Measurements from ENCODE around the gene DNAJC1.

The DNAJC1 gene

DNA sequence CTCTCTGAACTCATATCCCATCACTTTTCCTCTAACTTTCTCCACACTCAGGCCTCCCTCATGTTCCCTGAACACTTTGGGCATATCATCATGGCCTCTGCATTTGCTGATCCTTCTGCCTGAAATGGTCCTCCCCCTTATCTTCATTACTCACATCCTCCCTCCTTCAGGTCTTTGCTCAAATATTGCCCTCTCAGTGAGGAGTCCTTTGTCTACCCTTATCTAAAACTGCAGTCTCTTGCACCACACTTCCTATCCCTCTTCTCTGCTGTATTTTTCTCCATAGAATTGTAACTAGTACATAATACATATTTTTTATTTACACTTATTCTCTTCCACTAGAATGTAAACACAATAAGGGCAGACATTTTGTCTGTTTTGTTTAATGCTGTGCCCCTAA lies 41.7 kb downstream of the DNAJC1 start:
- DNase-seq (ENCODE audit: low read depth in 2 of 2) = no peak

DNA sequence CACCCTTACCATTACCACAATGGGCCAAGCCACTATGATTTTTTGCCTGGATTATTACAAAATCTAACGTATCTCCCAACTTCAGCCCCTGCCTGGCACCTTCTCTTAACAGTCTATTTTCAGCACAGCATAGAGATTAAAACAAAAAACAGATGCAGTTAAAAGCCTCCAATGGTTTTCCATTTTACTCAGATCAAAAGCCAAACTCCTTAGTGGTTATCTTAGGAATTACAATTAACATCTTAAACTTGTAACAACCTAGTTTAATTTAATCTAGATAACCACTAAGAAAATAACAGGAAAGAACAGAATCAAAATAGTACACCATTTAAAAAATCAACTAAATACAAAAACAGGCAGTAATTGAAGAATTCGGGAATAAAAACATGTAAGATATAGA lies 43.5 kb downstream of the DNAJC1 start:
- no peak for DNase-seq (ENCODE audit: low read depth in 2 of 2)

DNA sequence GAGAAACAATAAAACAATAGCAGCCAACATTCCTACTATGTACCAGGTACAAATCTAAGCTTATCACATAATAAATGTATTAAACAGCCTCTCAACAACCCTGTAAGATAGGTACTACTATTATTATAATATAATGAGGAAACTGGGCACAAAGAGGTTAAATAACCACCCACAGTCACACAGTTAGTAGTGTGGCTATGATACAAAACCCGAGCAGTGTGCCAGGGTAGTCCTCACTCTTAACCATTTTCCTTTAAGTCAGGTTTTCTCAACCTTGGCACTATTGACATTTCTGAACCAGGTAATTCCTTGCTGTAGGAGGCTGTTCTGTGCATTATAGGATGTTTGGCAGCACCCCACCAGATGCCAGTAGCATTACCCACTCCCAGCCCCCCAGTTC lies 48.8 kb downstream of the DNAJC1 start:
- DNase-seq (ENCODE audit: low read depth in 2 of 2) = no peak

DNA sequence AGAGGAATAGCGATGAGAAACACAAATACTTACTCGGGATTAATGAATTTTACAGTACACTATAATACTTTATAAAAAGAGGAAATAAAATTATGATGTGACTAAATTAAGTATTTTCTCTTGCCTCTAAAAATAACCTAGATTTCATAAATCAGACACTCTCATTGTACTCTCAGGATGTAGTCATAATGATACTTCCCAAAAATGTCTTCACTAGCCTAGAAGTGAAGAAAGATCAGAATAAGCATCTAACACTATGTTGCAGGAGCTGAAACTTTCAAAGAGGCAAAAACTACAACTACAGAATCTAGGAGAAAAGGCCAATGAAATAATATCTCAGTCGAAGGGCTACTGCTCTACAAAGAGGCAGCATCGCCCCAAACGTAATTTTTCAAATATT lies 49.4 kb downstream of the DNAJC1 start:
- DNase-seq (ENCODE audit: low read depth in 2 of 2) = no peak

DNA sequence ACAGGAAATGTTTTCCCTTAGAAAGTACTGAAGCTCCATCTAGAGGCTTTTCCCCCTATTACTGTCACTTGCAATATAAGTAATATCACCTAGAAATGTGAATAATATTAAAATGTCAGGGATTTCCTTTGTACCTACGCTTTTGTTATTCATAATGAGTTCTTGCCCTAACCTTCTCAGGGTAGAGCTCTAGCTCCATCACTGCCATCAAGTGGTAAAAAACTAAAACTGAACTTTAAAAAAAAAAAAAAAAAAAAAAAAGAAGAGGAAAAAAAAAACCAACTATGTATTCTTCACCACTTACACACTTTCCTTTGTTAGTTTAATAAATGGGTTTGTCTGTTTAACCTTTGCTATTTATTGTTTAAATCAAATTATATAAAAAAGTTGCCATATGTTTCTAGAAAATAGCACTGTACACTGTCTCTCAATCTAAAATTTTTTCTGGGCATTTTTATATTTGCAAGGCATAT lies 49.9 kb downstream of the DNAJC1 start:
- peak; percentile 28 to 34 for DNase-seq (ENCODE audit: low read depth in 2 of 2)

DNA sequence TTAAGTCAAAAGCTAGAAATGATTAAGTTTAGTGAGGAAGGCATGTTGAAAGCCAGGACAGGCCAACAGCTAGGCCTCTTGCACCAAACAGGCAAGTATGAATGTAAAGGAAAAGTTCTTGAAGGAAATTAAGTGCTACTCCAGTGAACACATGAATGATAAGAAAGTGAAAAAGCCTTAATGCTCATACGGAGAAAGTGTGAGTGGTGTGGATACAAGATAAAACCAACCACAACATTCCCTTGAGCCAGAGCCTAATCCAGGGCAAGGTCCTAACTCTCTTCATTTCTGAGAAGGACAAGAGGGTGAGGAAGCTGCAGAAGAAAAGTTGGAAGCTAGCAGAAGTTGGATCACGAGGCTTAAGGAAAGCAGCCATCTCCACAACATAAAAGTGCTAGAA lies 53.0 kb downstream of the DNAJC1 start:
- no peak for DNase-seq (ENCODE audit: low read depth in 2 of 2)

DNA sequence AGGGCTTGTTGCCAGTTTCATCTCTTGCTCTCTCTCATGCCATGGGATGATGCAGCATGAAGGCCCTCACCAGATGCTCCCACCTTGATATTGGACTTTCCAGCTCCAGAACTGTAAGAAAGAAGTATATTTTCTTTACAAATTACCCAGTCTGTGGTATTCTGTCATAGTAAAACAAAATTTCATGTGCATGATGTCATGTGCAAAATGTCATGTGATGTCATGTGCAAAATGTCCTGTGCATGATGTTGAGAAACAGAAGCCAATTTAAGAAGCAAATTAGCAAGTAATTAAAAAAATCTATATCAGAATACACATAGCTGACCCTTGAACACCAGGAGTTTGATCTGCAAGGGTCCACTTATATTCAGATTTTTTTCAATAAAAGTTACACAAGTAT lies 56.6 kb downstream of the DNAJC1 start:
- DNase-seq (ENCODE audit: low read depth in 2 of 2) = no peak

DNA sequence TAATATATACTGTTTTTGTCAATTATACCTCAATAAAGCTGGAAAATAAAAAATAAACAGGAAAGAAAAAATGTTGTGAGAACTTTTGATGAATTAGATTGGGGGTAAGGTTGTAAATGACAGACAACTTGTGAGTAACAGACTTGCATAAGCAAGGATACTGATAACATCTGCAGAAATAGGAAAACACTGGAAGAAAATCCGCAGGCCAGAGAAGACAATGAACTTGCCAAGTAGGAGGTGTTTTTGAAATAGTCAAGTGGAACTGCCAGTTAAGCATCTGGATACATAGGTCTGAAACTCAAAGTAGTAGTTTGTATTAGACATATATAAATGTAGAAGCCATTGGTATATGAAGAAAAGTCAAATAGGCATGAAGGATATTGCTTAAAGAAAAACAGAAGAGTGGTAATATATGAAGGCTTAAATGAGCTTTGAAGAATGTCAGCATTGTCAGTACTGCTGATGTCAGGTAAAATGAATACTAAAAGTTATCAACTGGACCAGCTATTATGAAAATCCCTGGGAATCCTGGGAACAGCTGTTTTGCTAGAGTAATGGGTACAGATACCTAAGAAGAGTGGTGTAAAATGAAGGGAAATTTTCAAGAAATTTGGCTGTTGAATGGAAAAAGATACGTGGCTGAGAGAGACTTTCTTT lies 58.7 kb downstream of the DNAJC1 start:
- no peak for DNase-seq (ENCODE audit: low read depth in 2 of 2)

DNA sequence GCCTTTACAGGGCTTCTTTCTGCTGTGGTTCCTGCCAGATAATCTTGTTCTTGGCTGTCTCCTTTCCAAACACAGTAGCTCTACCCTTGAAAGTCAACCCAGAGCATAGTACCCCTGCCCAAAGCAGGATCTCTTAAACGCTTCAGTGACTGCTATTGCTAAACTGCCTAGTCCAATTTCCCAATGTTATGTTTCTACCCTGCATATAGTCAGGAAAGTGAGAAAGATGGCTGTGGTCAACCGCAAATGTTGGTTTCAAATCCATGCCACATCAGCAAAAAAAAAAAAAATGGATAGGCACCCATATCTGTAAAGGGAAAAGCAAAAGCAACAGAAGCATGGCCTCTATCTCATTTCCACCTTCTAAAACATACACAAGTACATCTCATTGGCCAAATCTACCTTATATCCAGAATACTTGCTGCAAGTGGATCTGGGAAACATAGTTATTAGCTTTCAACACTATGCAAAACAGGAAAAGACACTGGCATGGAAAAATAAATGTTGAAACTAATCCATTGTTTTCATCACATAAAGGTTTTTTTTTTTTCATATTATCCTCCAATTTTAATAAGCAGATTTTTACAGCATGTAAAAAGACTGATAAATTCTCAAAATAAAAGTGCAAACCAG lies 59.8 kb downstream of the DNAJC1 start:
- DNase-seq (ENCODE audit: low read depth in 2 of 2) = no peak

DNA sequence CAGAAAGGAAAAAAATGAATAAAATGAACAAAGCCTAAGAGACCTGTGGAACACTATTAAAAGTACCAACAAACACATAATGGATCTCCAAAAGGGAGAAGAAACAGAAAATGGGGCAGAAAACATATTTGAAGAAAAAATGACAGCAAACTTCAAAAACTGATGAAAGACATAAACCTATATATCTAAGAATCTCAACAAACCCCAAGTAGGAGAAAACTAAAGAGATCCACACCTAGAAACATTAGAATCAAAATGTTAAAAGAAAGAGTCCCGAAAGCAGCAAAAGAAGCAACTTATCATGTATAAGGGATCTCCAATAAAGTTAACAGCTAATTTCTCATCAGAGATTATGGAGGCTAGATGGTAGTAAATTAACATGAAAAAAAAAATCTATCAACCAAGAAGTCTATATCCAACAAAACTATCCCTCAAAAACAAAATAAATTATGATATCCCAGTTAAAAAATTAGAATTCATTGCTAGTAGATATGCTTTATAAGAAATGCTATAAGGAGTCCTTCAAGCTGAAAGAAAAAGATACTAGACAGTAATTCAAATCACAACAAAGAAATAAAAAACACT lies 68.0 kb downstream of the DNAJC1 start:
- DNase-seq (ENCODE audit: low read depth in 2 of 2) = no peak

DNA sequence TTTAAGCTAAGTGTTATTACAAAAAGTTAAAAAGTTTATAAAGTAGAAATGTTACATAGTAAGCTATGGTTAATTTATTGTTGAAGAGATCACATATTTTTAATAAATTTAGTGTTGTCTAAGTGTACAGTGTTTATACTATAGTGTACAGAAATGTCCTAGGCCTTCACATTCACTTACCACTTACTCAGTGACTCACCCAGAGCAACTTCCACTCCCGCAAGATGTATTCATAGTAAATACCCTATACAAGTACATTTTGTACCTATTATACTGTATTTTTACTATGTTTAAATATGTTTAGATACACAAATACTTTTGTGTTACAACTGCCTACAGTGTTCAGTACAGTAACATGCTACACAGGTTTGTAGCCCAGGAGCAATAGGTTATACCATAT lies 69.2 kb downstream of the DNAJC1 start:
- DNase-seq (ENCODE audit: low read depth in 2 of 2) = no peak

DNA sequence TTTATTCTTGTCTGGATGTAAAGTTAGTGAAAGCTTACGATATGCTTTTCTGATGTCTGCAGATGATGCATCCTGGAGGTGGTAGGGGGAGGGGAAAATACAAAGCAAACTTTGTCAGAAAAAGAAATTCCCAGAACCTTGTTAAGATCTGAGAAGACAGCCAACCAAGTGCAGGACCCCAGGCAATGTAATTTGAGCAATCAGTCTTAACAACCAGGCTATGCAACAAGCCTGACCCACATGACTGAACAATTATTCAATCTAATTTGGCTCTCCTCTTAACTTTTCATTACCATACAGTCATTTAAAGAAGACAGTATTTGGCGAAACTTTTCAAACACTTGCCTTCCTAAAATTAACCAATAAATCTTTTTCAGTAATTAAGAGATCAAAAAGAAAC lies 74.5 kb downstream of the DNAJC1 start:
- no peak for DNase-seq (ENCODE audit: low read depth in 2 of 2)

DNA sequence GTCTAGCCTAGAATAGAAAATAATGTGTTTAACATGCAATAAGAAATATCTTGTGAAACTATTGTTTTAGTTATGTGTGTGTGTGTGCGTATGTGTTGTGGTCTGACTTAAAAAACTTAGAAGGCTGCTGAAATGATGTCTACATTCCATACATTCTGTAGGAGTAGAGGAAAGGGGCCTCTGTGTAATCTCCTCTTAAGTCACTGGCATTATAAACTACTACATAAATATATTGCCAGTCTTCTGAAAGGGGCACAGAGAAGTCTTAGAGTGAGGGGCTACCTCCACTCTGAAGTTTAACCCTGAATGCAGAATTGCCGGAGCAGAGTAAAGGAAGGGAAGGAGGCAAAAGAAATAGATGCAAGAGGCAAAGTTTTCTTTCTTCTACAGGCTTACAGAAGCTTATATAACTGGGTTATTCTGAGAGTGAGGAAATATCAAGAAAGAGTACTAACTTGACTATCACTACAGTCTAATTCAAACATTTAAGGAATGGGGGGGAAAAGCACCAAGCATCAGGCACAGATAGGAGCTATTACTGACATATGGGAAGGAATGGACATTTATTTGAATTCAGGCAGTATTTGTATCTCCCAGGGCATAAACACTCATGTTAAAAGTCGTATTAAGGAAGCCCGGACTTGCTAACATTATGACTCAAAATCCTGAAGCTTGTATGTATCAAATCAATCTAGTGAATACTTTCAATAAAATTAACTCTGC lies 75.7 kb downstream of the DNAJC1 start:
- peak; percentile 69 to 75 for DNase-seq (ENCODE audit: low read depth in 2 of 2)

DNA sequence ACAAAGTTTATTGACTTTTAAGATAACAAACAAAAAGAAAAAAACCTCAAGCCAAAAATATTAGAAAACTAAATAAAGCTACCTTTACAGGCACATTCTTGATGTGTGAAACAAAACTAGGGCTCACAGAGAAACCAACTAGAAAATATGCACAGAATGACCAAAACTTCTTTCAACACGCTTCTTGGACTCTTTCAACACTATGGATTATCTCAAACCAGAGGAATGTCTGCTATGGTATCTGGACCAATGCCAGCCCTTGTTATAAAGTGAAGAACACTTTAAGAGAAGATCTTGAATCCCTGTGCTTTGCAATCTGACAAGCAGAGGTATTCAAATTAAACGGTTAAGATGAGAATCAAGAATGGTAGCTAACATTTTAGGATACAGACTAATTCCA lies 76.6 kb downstream of the DNAJC1 start:
- peak; percentile 97 to 98 for DNase-seq (ENCODE audit: low read depth in 2 of 2)

DNA sequence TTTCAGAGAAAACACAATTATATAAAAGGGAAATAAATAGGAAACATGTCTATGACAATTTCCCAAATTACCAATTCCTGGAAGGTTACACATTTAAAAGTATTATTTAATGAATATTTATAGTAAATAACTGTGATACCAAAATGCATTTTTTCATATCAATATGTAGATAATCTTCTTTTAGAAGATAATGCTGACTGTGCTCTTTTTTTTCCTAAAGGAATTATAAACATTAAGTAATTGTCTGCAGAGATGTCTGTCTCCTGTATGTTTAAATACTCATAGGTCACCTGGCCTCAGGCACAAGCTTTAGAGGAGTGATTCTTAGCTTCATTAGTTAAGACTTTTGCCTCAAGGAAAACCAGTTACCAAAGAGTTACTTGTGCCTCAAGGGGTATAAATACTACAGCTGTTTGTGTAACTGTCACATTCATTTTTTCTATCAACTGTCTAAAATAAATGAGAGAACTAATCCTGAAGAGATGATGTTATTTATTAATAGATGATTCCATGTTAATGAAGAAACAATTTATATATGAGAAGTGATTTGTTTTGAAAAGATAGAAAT lies 77.1 kb downstream of the DNAJC1 start:
- DNase-seq (ENCODE audit: low read depth in 2 of 2) = no peak

DNA sequence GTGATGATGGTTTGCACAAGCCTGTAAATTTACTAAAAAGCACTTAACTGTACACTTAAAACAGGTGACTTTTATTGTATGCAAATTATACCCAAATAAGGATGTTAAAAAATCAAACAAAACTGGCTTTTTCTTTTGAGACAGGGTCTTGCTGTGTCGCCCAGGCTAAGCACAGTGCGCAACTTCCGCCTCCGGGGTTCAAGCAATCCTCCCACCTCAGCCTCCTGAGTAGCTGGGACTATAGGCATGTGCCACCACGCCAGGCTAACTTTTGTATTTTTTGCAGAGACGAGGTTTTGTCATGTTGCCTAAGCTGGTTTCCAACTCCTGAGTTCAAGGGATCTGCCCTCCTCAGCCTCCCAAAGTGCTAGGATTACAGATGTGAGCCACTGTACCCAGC lies 77.7 kb downstream of the DNAJC1 start:
- DNase-seq (ENCODE audit: low read depth in 2 of 2) = no peak

DNA sequence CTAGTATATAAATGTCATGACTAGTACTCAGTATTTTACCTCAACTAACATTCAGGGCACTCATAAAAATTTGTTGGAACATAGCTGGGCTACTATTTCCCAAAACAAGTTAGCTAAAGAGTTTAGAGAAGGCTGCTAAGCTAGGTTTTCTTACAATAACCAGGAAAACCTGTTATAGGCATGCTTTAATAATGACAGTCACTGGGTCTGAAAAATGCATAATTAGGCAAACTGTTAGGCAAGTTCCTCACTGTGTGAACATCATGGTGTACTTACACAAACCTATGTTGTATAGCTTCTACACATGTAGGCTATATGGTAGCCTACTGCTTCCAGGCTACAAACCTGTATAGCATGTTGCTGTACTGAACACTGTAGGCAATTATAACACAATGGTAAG lies 79.0 kb downstream of the DNAJC1 start:
- no peak for DNase-seq (ENCODE audit: low read depth in 2 of 2)

DNA sequence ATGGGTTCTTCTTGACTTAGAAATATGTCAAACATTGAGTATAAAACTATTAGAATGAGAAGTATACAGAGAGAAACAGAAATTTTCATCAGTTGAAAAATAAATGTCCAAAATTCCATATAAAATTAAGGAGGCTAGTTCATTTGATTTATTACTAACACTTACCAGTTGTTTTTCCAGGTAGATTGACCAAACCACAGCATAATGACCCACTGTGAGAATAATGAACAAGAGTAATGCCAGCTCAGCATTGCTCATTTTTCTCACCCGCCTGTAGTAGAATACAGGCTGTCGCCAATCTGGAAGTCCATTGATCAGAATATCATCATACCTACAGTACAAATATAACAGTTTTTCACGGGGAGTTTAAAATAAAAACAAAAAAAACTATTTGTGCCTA lies 82.9 kb downstream of the DNAJC1 start:
- DNase-seq (ENCODE audit: low read depth in 2 of 2) = no peak

DNA sequence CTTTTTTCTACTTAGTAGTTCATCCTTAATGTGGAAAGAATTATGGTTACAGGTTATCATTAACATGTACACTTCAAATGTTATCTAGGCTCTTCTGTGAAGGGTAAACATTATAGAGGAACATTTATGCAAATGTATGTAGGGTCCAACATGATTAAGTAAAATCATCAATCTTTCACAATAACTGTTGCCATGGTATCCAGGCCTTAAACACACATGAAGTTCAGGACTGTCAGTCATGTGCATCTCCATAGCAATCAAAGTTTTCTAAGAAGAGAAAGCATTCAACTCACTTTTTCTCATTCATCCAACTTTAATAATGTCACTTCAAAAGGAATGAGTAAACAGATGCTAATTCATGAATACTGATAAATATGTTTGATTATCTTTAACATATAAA lies 83.6 kb downstream of the DNAJC1 start:
- DNase-seq (ENCODE audit: low read depth in 2 of 2) = no peak

DNA sequence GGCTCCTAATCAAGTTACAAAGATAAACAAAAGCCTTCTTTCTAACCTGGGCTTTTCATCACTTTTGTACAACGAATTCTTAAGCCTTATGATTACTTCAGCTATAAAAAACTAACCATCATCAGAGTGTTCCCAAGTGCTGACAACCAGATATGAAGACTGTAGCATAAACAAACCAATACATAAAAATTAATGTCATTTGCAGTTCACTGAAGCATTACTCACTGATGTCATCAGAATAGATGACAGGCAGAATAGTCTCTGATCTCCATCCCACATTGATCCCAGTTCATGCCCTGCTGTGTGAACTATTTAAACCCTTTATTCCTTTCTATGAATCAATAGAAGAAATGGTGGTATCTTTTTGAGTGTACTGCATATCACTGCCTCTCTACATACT lies 84.4 kb downstream of the DNAJC1 start:
- DNase-seq (ENCODE audit: low read depth in 2 of 2) = peak; percentile 23 to 28

DNA sequence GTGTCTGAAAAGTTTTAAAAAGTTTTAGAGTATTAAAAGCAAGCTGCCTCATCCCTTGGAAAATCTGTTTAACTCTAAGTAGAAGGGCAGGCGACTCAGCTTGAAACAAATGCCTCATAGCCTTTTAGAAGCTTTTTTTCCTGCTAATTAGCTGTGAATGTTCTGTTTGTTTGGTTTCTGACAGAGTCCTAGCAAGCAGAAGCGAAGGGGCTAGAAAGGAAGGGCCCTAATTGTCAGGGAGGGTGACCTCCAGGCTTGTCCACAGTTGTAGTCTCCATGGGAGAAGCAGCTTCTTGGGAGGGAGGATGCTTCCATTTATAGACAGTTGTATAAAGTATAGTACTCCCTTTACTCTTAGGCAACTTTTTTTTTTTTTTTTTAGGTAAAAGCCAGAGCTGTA lies 90.9 kb downstream of the DNAJC1 start:
- DNase-seq (ENCODE audit: low read depth in 2 of 2) = no peak

DNA sequence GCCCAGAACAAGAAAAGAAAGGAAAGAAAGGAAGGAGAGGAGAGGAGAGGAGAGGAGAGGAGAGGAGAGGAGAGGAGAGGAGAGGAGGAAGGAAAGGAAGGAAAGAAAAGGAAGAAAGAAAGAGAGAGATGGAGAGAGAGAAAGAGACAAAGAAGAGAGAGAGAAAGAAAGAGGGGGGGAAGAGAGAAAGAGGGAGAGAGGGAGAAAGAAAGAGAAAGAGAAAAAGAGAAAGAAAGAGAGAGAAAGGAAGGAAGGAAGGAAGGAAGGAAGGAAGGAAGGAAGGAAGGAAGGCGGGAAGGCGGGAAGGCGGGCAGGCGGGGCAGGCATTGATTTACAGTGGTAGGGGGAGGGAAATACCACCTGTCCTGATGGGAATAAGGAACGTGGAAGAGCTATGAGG lies 92.7 kb downstream of the DNAJC1 start:
- no peak for DNase-seq (ENCODE audit: low read depth in 2 of 2)
